ENCODE measurements around the gene SLAIN2. TPM values are rescaled to one million over a fixed set of nuclear protein-coding genes. Genes with fewer than 3 reads are reported as not detected.

Gene SLAIN2
- total RNA-seq, 3 donors from 2014 or later, result 66.3 to 75.4 (median 72.0) TPM

- H3K36me3 Mint-ChIP-seq (ENCODE audit: insufficient read depth), result no peaks in the 10 kb centered on the region
These were observed 119.7 kb downstream of the SLAIN2 start for GRCh38 chr4:48461000-48461399.

GRCh38 chr4:48462363-48462762 lies 121.0 kb downstream of the SLAIN2 start:
- Mint-ChIP-seq H3K4me1 (ENCODE audit: low read depth) (no peaks in the 10 kb centered on the region), H3K27me3 (ENCODE audit: low read depth) (no peaks in the 10 kb centered on the region), H3K4me3 (no peak overlapping the region), H3K36me3 (ENCODE audit: insufficient read depth) (no peaks in the 10 kb centered on the region), H3K9me3 (no peaks in the 10 kb centered on the region)
- ATAC-seq (no peak), DNase-seq (no peak)

More at GRCh38 chr4:48461000-48461399, 119.7 kb downstream of the SLAIN2 start:
- no peaks in the 10 kb centered on the region for H3K4me1 Mint-ChIP-seq (ENCODE audit: low read depth)
- no peak overlapping the region for H3K4me3 Mint-ChIP-seq
- ATAC-seq, result no peak
- DNase-seq, result no peak
- peaks cover 2% of the 10 kb centered on the region for H3K9me3 Mint-ChIP-seq
- no peaks in the 10 kb centered on the region for H3K27me3 Mint-ChIP-seq (ENCODE audit: low read depth)

- no peak for DNase-seq
- no peak overlapping the region for H3K4me3 Mint-ChIP-seq
These were observed 126.1 kb downstream of the SLAIN2 start for GRCh38 chr4:48467442-48467841.

GRCh38 chr4:48467891-48468290 lies 126.6 kb downstream of the SLAIN2 start:
- no peaks in the 10 kb centered on the region for H3K4me1 Mint-ChIP-seq (ENCODE audit: low read depth)
- DNase-seq, result no peak

More at GRCh38 chr4:48467442-48467841, 126.1 kb downstream of the SLAIN2 start:
- no peak for ATAC-seq
- H3K4me1 Mint-ChIP-seq (ENCODE audit: low read depth), result no peaks in the 10 kb centered on the region
- no peaks in the 10 kb centered on the region for H3K9me3 Mint-ChIP-seq
- peaks cover 10% of the 10 kb centered on the region for H3K27me3 Mint-ChIP-seq (ENCODE audit: low read depth)
- H3K36me3 Mint-ChIP-seq (ENCODE audit: insufficient read depth), result no peaks in the 10 kb centered on the region

GRCh38 chr4:48470137-48470536 lies 128.8 kb downstream of the SLAIN2 start:
- DNase-seq, result no peak
- no peak for ATAC-seq
- Mint-ChIP-seq H3K9me3 (no peaks in the 10 kb centered on the region), H3K4me1 (ENCODE audit: low read depth) (no peaks in the 10 kb centered on the region), H3K36me3 (ENCODE audit: insufficient read depth) (no peaks in the 10 kb centered on the region), H3K27me3 (ENCODE audit: low read depth) (peaks cover 13% of the 10 kb centered on the region), H3K4me3 (no peak overlapping the region)

More at GRCh38 chr4:48467891-48468290, 126.6 kb downstream of the SLAIN2 start:
- Mint-ChIP-seq H3K36me3 (ENCODE audit: insufficient read depth) (no peaks in the 10 kb centered on the region), H3K4me3 (no peak overlapping the region), H3K27me3 (ENCODE audit: low read depth) (peaks cover 10% of the 10 kb centered on the region), H3K9me3 (no peaks in the 10 kb centered on the region)
- ATAC-seq, result no peak

- Mint-ChIP-seq H3K9me3 (no peaks in the 10 kb centered on the region), H3K4me3 (no peak overlapping the region), H3K36me3 (ENCODE audit: insufficient read depth) (no peaks in the 10 kb centered on the region), H3K4me1 (ENCODE audit: low read depth) (no peaks in the 10 kb centered on the region), H3K27me3 (ENCODE audit: low read depth) (peaks cover 13% of the 10 kb centered on the region)
- DNase-seq (no peak), ATAC-seq (no peak)
These were observed 129.2 kb downstream of the SLAIN2 start for GRCh38 chr4:48470570-48470969.

GRCh38 chr4:48472794-48473193 lies 131.5 kb downstream of the SLAIN2 start:
- ATAC-seq (no peak), DNase-seq (no peak)
- H3K27me3 Mint-ChIP-seq (ENCODE audit: low read depth), result peaks cover 20% of the 10 kb centered on the region
- H3K36me3 Mint-ChIP-seq (ENCODE audit: insufficient read depth), result no peaks in the 10 kb centered on the region
- no peaks in the 10 kb centered on the region for H3K9me3 Mint-ChIP-seq
- H3K4me3 Mint-ChIP-seq, result no peak overlapping the region
- H3K4me1 Mint-ChIP-seq (ENCODE audit: low read depth), result no peaks in the 10 kb centered on the region

- H3K36me3 Mint-ChIP-seq (ENCODE audit: insufficient read depth), result no peaks in the 10 kb centered on the region
- H3K9me3 Mint-ChIP-seq, result no peaks in the 10 kb centered on the region
- no peaks in the 10 kb centered on the region for H3K4me1 Mint-ChIP-seq (ENCODE audit: low read depth)
- peaks cover 23% of the 10 kb centered on the region for H3K27me3 Mint-ChIP-seq (ENCODE audit: low read depth)
- no peak overlapping the region for H3K4me3 Mint-ChIP-seq
- no peak for ATAC-seq
- DNase-seq, result no peak
These were observed 134.4 kb downstream of the SLAIN2 start for GRCh38 chr4:48475770-48476169.

Other genes starting within 250 kb of the SLAIN2 start
- gene TXK, start 207.3 kb upstream of the SLAIN2 start, total RNA-seq, result 1 to 10 TPM; 2.4 to 5.9 (median 4.8) TPM
- 1 to 10 TPM in 1 of 3 donors, under 1 TPM in 2; 0.82 to 1.4 (median 0.83) TPM for gene TEC, start 71.7 kb upstream of the SLAIN2 start, total RNA-seq
- not detected for gene SLC10A4, start 141.8 kb downstream of the SLAIN2 start, total RNA-seq
- gene ZAR1, start 148.7 kb downstream of the SLAIN2 start, total RNA-seq, result not detected

Measured in activated T-cell treated with anti-CD3 and anti-CD28 coated beads, Interleukin-2, amount 50 U/mL, for 4 hours (primary cell).